Measurements from ENCODE around the gene SERP2. TPM values are rescaled to one million over a fixed set of nuclear protein-coding genes. Genes with fewer than 3 reads are reported as not detected.
A peak's percentile ranks its signal among the peaks of the same experiment; 100 is the strongest.

Gene SERP2
- total RNA-seq, 4 donors from 2014 or later, result 1.2 to 1.4 (median 1.3) TPM; not detected in 1

DNA sequence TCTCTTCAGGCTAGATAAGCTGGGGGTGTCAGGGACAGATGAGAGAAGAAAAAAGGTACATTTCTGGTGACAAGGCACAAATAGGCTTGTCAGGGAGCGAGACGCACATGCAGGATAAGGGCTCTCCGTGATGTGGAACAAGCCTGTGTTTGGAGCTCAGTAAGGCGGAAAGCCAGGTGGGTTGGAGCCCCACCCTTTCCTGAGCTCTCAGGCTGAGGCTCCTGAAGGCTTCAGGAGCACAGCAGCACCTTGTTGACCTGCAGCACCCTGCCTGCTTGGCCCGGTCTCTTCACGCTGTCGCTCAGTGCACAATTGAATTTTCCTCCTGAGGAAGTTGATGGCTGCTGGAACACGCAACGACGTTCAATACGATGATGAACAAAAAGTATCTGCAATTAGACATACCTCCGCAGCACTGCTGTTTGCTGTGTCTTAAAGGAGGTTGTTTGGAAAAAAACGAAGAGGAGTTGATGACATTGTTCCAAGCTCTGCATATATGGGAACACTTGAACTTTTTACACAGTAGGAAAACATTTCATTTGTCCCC is 29.3 kb downstream of the SERP2 start:
- 67% methylated on average over 13 of the region's 13 CpGs for WGBS
- Histone ChIP-seq H3K9me3 (no peaks in the 10 kb centered on the region), H3K36me3 (no peaks in the 10 kb centered on the region), H3K4me1 (peaks cover 15% of the 10 kb centered on the region), H3K27me3 (no peaks in the 10 kb centered on the region), H3K4me3 (peak overlapping the region; percentile 2), H3K27ac (peak overlapping the region; percentile 46)
- no peak for DNase-seq (ENCODE audit: low spot score in 2 of 2)
- TF ChIP-seq POLR2AphosphoS5 (IDR thresholded peaks at IDR 0.05), result no peak
- no peak for TF ChIP-seq EP300 (IDR thresholded peaks at IDR 0.05)
- no peak for TF ChIP-seq POLR2A (IDR thresholded peaks at IDR 0.05)
- TF ChIP-seq, protein P1, sequence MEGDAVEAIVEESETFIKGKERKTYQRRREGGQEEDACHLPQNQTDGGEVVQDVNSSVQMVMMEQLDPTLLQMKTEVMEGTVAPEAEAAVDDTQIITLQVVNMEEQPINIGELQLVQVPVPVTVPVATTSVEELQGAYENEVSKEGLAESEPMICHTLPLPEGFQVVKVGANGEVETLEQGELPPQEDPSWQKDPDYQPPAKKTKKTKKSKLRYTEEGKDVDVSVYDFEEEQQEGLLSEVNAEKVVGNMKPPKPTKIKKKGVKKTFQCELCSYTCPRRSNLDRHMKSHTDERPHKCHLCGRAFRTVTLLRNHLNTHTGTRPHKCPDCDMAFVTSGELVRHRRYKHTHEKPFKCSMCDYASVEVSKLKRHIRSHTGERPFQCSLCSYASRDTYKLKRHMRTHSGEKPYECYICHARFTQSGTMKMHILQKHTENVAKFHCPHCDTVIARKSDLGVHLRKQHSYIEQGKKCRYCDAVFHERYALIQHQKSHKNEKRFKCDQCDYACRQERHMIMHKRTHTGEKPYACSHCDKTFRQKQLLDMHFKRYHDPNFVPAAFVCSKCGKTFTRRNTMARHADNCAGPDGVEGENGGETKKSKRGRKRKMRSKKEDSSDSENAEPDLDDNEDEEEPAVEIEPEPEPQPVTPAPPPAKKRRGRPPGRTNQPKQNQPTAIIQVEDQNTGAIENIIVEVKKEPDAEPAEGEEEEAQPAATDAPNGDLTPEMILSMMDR (IDR thresholded peaks at IDR 0.05), result no peak

- no peak for DNase-seq (ENCODE audit: low spot score in 2 of 2)
- Histone ChIP-seq H3K9me3 (no peaks in the 10 kb centered on the region), H3K27me3 (no peaks in the 10 kb centered on the region), H3K36me3 (no peaks in the 10 kb centered on the region), H3K27ac (peak overlapping the region; percentile 46), H3K4me1 (peaks cover 15% of the 10 kb centered on the region), H3K4me3 (peak overlapping the region; percentile 4)
- WGBS, result 51% methylated on average over 11 of the region's 11 CpGs
- TF ChIP-seq POLR2AphosphoS5 (IDR thresholded peaks at IDR 0.05) (no peak), POLR2A (IDR thresholded peaks at IDR 0.05) (no peak), EP300 (IDR thresholded peaks at IDR 0.05) (no peak)
- TF ChIP-seq, protein P1 (IDR thresholded peaks at IDR 0.05), result no peak
Observed at GRCh38 chr13:44403461-44404056, 29.9 kb downstream of the SERP2 start.

GRCh38 chr13:44404261-44405132 is 30.9 kb downstream of the SERP2 start:
- Histone ChIP-seq H3K36me3 (no peaks in the 10 kb centered on the region), H3K4me3 (peak overlapping the region; percentile 4), H3K27me3 (no peaks in the 10 kb centered on the region), H3K27ac (peak overlapping the region; percentile 46), H3K4me1 (peaks cover 15% of the 10 kb centered on the region), H3K9me3 (no peaks in the 10 kb centered on the region)
- no peak for DNase-seq (ENCODE audit: low spot score in 2 of 2)
- WGBS, result 74% methylated on average over 14 of the region's 15 CpGs
- no peak for TF ChIP-seq POLR2AphosphoS5 (IDR thresholded peaks at IDR 0.05)
- TF ChIP-seq, protein P1 (IDR thresholded peaks at IDR 0.05), result no peak
- no peak for TF ChIP-seq EP300 (IDR thresholded peaks at IDR 0.05)
- TF ChIP-seq POLR2A (IDR thresholded peaks at IDR 0.05), result no peak

- H3K27ac ChIP-seq, result no peak overlapping the region
- DNase-seq (ENCODE audit: low spot score in 2 of 2), result no peak
- TF ChIP-seq POLR2A (IDR thresholded peaks at IDR 0.05), result no peak
- no peak for TF ChIP-seq EP300 (IDR thresholded peaks at IDR 0.05)
- TF ChIP-seq, protein P1 (IDR thresholded peaks at IDR 0.05), result no peak
- TF ChIP-seq POLR2AphosphoS5 (IDR thresholded peaks at IDR 0.05), result no peak
Observed at GRCh38 chr13:44406617-44407016, 33.0 kb downstream of the SERP2 start.

GRCh38 chr13:44407379-44407778 is 33.8 kb downstream of the SERP2 start:
- no peaks in the 10 kb centered on the region for H3K9me3 ChIP-seq
- peaks cover 13% of the 10 kb centered on the region for H3K4me1 ChIP-seq
- no peak for DNase-seq (ENCODE audit: low spot score in 2 of 2)
- 58% methylated on average over 3 of the region's 3 CpGs for WGBS
- H3K27me3 ChIP-seq, result no peaks in the 10 kb centered on the region
- TF ChIP-seq, protein P1 (IDR thresholded peaks at IDR 0.05), result no peak
- TF ChIP-seq POLR2A (IDR thresholded peaks at IDR 0.05) (no peak), EP300 (IDR thresholded peaks at IDR 0.05) (no peak), POLR2AphosphoS5 (IDR thresholded peaks at IDR 0.05) (no peak)
- no peak overlapping the region for H3K4me3 ChIP-seq
- no peaks in the 10 kb centered on the region for H3K36me3 ChIP-seq
- no peak overlapping the region for H3K27ac ChIP-seq

More at GRCh38 chr13:44406617-44407016, 33.0 kb downstream of the SERP2 start:
- H3K4me3 ChIP-seq, result no peak overlapping the region
- H3K4me1 ChIP-seq, result peaks cover 15% of the 10 kb centered on the region
- 85% methylated on average over 5 of the region's 5 CpGs for WGBS
- H3K9me3 ChIP-seq, result no peaks in the 10 kb centered on the region
- no peaks in the 10 kb centered on the region for H3K36me3 ChIP-seq
- H3K27me3 ChIP-seq, result no peaks in the 10 kb centered on the region
